PC-9 (cell line): ENCODE measurements around the gene DMRT1.

Experiments used
- EZH2 ChIP-seq: fragments of 200-600 bp; sonication (generic); IDR thresholded peaks from 2 replicates; pipeline ENCODE4 v1.8.0; 2017; ENCODE audit warnings: antibody characterized with exemption, low read depth
- TF ChIP-seq, protein P1 (sequence below): fragments of 200-600 bp; sonication (generic); conservative IDR thresholded peaks from 2 replicates; pipeline ENCODE4 v1.6.1; 2017; ENCODE audit warnings: mixed run types, antibody characterized with exemption, mild to moderate bottlenecking, moderate library complexity

DNA sequence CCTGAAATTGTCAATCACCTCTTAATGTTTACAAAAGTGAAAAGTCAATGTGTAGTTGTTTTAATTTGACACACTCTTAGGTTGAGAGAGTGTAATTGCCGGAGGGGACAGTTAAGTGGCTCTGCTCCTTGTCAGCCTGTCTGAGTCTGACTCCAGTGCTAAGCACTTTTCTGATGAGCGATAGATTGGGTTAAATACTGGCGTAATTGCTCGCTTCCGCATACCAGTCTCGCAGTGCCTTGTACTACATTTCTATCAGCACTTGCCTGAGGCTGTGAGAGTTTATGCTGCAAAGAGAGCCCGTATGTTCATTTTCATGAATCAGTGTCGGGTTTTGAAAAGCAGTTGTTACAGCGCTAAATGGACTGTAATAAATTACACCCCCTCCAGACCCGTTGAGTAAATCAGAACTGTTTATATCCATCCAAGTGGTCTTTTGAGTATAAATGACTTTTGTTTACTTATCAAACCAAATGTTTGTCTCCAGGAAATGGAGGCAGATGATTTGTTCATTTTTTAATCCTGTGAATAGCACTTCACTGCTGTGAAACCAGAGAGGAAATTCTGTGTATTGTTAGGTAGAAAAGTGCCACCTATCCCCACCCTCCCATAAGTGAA is 94.0 kb downstream of the DMRT1 start:
- TF ChIP-seq, protein P1, sequence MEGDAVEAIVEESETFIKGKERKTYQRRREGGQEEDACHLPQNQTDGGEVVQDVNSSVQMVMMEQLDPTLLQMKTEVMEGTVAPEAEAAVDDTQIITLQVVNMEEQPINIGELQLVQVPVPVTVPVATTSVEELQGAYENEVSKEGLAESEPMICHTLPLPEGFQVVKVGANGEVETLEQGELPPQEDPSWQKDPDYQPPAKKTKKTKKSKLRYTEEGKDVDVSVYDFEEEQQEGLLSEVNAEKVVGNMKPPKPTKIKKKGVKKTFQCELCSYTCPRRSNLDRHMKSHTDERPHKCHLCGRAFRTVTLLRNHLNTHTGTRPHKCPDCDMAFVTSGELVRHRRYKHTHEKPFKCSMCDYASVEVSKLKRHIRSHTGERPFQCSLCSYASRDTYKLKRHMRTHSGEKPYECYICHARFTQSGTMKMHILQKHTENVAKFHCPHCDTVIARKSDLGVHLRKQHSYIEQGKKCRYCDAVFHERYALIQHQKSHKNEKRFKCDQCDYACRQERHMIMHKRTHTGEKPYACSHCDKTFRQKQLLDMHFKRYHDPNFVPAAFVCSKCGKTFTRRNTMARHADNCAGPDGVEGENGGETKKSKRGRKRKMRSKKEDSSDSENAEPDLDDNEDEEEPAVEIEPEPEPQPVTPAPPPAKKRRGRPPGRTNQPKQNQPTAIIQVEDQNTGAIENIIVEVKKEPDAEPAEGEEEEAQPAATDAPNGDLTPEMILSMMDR, result no peak
- no peak for TF ChIP-seq EZH2
